IMR-90 (cell line): ENCODE measurements around the gene PSRC1.

ENCODE experiments used
- BHLHE40 ChIP-seq: fragments of 150-350 bp; IDR thresholded peaks from 2 replicates; pipeline ENCODE4 v1.6.1; 2016; ENCODE audit warnings: mild to moderate bottlenecking, low read depth, low read length
- CHD1 ChIP-seq: IDR thresholded peaks from 2 replicates; pipeline ENCODE4 v1.6.1; 2012; ENCODE audit warnings: low read depth, low read length, improper control_type of control experiment
- FOS ChIP-seq: fragments of 150-350 bp; IDR thresholded peaks from 2 replicates; pipeline ENCODE4 v1.6.1; 2016; ENCODE audit warnings: low read depth, low read length
- MAFK ChIP-seq: IDR thresholded peaks from 2 replicates; pipeline ENCODE4 v1.6.1; 2012; ENCODE audit warnings: low read depth, low read length, improper control_type of control experiment
- MAZ ChIP-seq: IDR thresholded peaks from 2 replicates; pipeline ENCODE4 v1.6.1; 2012; ENCODE audit warnings: low read depth, mild to moderate bottlenecking, low read length, improper control_type of control experiment, moderate library complexity, borderline replicate concordance
- NFE2L2 ChIP-seq: fragments of 150-350 bp; IDR thresholded peaks from 2 replicates; pipeline ENCODE4 v1.6.1; 2016; ENCODE audit warnings: low read depth, mild to moderate bottlenecking, low read length
- POLR2A ChIP-seq: IDR thresholded peaks from 2 replicates; pipeline ENCODE4 v1.6.1; 2012; ENCODE audit warnings: mild to moderate bottlenecking, low read depth, low read length
- RAD21 ChIP-seq: IDR thresholded peaks from 2 replicates; pipeline ENCODE4 v1.6.1; 2012; ENCODE audit warnings: low read length, improper control_type of control experiment
- RCOR1 ChIP-seq: IDR thresholded peaks from 2 replicates; pipeline ENCODE4 v1.6.1; 2012; ENCODE audit warnings: mild to moderate bottlenecking, low read length, improper control_type of control experiment; ENCODE audit not compliant: insufficient replicate concordance
- RFX5 ChIP-seq: IDR thresholded peaks from 2 replicates; pipeline ENCODE4 v1.8.0; 2012; ENCODE audit warnings: low read depth, mild to moderate bottlenecking, low read length, moderate library complexity
- SMC3 ChIP-seq: fragments of 150-350 bp; IDR thresholded peaks from 2 replicates; pipeline ENCODE4 v1.6.1; 2016; ENCODE audit warnings: low read depth, mild to moderate bottlenecking, antibody characterized with exemption, low read length, moderate library complexity
- TF ChIP-seq, protein P1 (sequence below): conservative IDR thresholded peaks from 2 replicates; pipeline ENCODE4 v1.5.1; 2012; ENCODE audit warnings: mild to moderate bottlenecking, low read depth, low read length, improper control_type of control experiment
- TF ChIP-seq, protein P2 (sequence below): fragments of 150-350 bp; IDR thresholded peaks from 2 replicates; pipeline ENCODE4 v1.6.1; 2016; ENCODE audit warnings: low read depth, mild to moderate bottlenecking, low read length, moderate library complexity, borderline replicate concordance
- TF ChIP-seq, protein P3 (sequence below): fragments of 150-350 bp; IDR thresholded peaks from 2 replicates; pipeline ENCODE4 v1.6.1; 2017; ENCODE audit warnings: mild to moderate bottlenecking, antibody characterized with exemption, low read length, low read depth

DNA sequence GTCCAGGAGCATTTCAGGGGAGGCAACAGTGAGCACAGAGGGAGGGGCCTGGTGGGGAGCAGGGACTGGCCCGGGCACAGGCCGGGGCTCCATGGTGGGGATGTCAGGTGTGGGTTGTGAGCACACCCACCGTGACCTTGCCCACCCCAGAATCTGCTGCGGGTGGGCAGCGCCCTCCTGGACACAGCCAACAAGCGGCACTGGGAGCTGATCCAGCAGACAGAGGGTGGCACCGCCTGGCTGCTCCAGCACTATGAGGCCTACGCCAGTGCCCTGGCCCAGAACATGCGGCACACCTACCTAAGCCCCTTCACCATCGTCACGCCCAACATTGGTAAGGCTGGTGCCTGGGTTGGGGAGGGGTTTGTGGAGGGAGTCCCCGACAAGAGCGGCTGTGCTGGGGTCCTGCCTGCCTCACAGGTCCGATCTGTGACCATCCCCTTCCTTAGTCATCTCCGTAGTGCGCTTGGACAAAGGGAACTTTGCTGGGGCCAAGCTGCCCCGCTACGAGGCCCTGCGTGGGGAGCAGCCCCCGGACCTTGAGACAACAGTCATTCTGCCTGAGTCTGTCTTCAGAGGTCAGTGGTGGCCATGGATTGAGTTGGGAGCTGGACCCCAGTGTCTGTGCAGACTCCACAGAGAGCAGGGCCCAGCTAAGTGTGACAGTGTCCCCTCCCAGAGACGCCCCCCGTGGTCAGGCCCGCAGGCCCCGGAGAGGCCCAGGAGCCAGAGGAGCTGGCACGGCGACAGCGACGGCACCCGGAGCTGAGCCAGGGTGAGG is 14.3 kb downstream of the PSRC1 start:
- TF ChIP-seq MAFK (no peak), POLR2A (no peak), FOS (no peak), RCOR1 (no peak), RAD21 (no peak), RFX5 (no peak), BHLHE40 (no peak), SMC3 (no peak), CHD1 (no peak), NFE2L2 (no peak), MAZ (no peak)
- TF ChIP-seq, protein P1, sequence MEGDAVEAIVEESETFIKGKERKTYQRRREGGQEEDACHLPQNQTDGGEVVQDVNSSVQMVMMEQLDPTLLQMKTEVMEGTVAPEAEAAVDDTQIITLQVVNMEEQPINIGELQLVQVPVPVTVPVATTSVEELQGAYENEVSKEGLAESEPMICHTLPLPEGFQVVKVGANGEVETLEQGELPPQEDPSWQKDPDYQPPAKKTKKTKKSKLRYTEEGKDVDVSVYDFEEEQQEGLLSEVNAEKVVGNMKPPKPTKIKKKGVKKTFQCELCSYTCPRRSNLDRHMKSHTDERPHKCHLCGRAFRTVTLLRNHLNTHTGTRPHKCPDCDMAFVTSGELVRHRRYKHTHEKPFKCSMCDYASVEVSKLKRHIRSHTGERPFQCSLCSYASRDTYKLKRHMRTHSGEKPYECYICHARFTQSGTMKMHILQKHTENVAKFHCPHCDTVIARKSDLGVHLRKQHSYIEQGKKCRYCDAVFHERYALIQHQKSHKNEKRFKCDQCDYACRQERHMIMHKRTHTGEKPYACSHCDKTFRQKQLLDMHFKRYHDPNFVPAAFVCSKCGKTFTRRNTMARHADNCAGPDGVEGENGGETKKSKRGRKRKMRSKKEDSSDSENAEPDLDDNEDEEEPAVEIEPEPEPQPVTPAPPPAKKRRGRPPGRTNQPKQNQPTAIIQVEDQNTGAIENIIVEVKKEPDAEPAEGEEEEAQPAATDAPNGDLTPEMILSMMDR, result no peak
- TF ChIP-seq, protein P2, sequence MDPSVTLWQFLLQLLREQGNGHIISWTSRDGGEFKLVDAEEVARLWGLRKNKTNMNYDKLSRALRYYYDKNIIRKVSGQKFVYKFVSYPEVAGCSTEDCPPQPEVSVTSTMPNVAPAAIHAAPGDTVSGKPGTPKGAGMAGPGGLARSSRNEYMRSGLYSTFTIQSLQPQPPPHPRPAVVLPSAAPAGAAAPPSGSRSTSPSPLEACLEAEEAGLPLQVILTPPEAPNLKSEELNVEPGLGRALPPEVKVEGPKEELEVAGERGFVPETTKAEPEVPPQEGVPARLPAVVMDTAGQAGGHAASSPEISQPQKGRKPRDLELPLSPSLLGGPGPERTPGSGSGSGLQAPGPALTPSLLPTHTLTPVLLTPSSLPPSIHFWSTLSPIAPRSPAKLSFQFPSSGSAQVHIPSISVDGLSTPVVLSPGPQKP, result no peak
- TF ChIP-seq, protein P3, sequence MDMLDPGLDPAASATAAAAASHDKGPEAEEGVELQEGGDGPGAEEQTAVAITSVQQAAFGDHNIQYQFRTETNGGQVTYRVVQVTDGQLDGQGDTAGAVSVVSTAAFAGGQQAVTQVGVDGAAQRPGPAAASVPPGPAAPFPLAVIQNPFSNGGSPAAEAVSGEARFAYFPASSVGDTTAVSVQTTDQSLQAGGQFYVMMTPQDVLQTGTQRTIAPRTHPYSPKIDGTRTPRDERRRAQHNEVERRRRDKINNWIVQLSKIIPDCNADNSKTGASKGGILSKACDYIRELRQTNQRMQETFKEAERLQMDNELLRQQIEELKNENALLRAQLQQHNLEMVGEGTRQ, result no peak
